GF-D8 (cell line): ENCODE data around the gene PRKCB.

Experiments used
- DNase-seq: peaks from one replicate; lab custom pipeline; 2025; lab: John Stamatoyannopoulos, UW

The PRKCB gene

GRCh38 chr16:23835390-23836077 is at the start of gene PRKCB:
Gene PRKCB (plus strand): TSS chr16:23835983.
- peak; percentile 9 for DNase-seq

GRCh38 chr16:23786964-23787561 is 48.7 kb upstream of the PRKCB start:
- DNase-seq: no peak

GRCh38 chr16:23788685-23789084 is 47.1 kb upstream of the PRKCB start:
- DNase-seq: peak; percentile 75

- DNase-seq: no peak
Observed at GRCh38 chr16:23795378-23795777, 40.4 kb upstream of the PRKCB start.

- DNase-seq: no peak
Observed at GRCh38 chr16:23796941-23797340, 38.8 kb upstream of the PRKCB start.

GRCh38 chr16:23801378-23801777 is 34.4 kb upstream of the PRKCB start:
- peak; percentile 2 for DNase-seq

- no peak for DNase-seq
Observed at GRCh38 chr16:23802776-23803175, 33.0 kb upstream of the PRKCB start.

- DNase-seq: peak; percentile 23
Observed at GRCh38 chr16:23803591-23804123, 32.1 kb upstream of the PRKCB start.

- DNase-seq: peak; percentile 14
Observed at GRCh38 chr16:23807028-23807427, 28.8 kb upstream of the PRKCB start.

- DNase-seq: no peak
Observed at GRCh38 chr16:23821467-23821866, 14.3 kb upstream of the PRKCB start.

- DNase-seq: no peak
Observed at GRCh38 chr16:23821875-23822688, 13.7 kb upstream of the PRKCB start.

- DNase-seq: no peak
Observed at GRCh38 chr16:23823475-23824384, 12.1 kb upstream of the PRKCB start.

GRCh38 chr16:23824909-23825308 is 10.9 kb upstream of the PRKCB start:
- DNase-seq: no peak

GRCh38 chr16:23826528-23827045 is 9.2 kb upstream of the PRKCB start:
- peak; percentile 72 for DNase-seq

- no peak for DNase-seq
Observed at GRCh38 chr16:23827057-23827456, 8.7 kb upstream of the PRKCB start.

GRCh38 chr16:23829454-23829853 is 6.3 kb upstream of the PRKCB start:
- no peak for DNase-seq

GRCh38 chr16:23830276-23830675 is 5.5 kb upstream of the PRKCB start:
- DNase-seq: no peak

GRCh38 chr16:23832882-23833281 is 2.9 kb upstream of the PRKCB start:
- DNase-seq: no peak

- DNase-seq: no peak
Observed at GRCh38 chr16:23833504-23833903, 2.3 kb upstream of the PRKCB start.

- no peak for DNase-seq
Observed at GRCh38 chr16:23833960-23834685, 1.7 kb upstream of the PRKCB start.

GRCh38 chr16:23836078-23836403 is 258 bp downstream of the PRKCB start:
- DNase-seq: no peak
